ENCODE measurements around the gene CDKAL1. TPM values are rescaled to one million over a fixed set of nuclear protein-coding genes. Genes with fewer than 3 reads are reported as not detected.

Gene CDKAL1
- total RNA-seq, 4 donors from 2014 or later: 10.1 to 22.0 (median 12.5) TPM

GRCh38 chr6:21201187-21201586, 666.9 kb downstream of the CDKAL1 start:
- no peak for DNase-seq (ENCODE audit: low spot score in 2 of 2)
- Histone ChIP-seq H3K4me1 (no peaks in the 10 kb centered on the region), H3K4me3 (no peak overlapping the region), H3K27ac (no peak overlapping the region), H3K9me3 (no peaks in the 10 kb centered on the region), H3K36me3 (no peaks in the 10 kb centered on the region), H3K27me3 (no peaks in the 10 kb centered on the region)
- WGBS: 65% methylated on average over 4 of the region's 4 CpGs
- TF ChIP-seq POLR2A (IDR thresholded peaks at IDR 0.05): no peak

- no peaks in the 10 kb centered on the region for H3K27me3 ChIP-seq
- H3K36me3 ChIP-seq: no peaks in the 10 kb centered on the region
- TF ChIP-seq POLR2A (IDR thresholded peaks at IDR 0.05) (no peak), POLR2AphosphoS5 (IDR thresholded peaks at IDR 0.05) (no peak), EP300 (IDR thresholded peaks at IDR 0.05) (no peak), CTCF (IDR thresholded peaks at IDR 0.05) (no peak)
- no peak for DNase-seq (ENCODE audit: low spot score in 2 of 2)
- WGBS: 89% methylated on average over 10 of the region's 10 CpGs
- no peak overlapping the region for H3K4me3 ChIP-seq
- no peak overlapping the region for H3K27ac ChIP-seq
- H3K9me3 ChIP-seq: no peaks in the 10 kb centered on the region
- no peaks in the 10 kb centered on the region for H3K4me1 ChIP-seq
Measured at GRCh38 chr6:21201637-21202350, 667.5 kb downstream of the CDKAL1 start.

GRCh38 chr6:21202521-21202920, 668.3 kb downstream of the CDKAL1 start:
- H3K27ac ChIP-seq: no peak overlapping the region
- DNase-seq (ENCODE audit: low spot score in 2 of 2): no peak
- H3K36me3 ChIP-seq: no peaks in the 10 kb centered on the region
- no peak for TF ChIP-seq CTCF (IDR thresholded peaks at IDR 0.05)
- TF ChIP-seq POLR2A (IDR thresholded peaks at IDR 0.05): no peak
- TF ChIP-seq EP300 (IDR thresholded peaks at IDR 0.05): no peak
- TF ChIP-seq POLR2AphosphoS5 (IDR thresholded peaks at IDR 0.05): no peak
- no peaks in the 10 kb centered on the region for H3K4me1 ChIP-seq
- no peaks in the 10 kb centered on the region for H3K27me3 ChIP-seq
- no peak overlapping the region for H3K4me3 ChIP-seq
- H3K9me3 ChIP-seq: no peaks in the 10 kb centered on the region
- WGBS: 74% methylated on average over 3 of the region's 3 CpGs

- TF ChIP-seq CTCF (IDR thresholded peaks at IDR 0.05) (no peak), EP300 (IDR thresholded peaks at IDR 0.05) (no peak), POLR2A (IDR thresholded peaks at IDR 0.05) (no peak), POLR2AphosphoS5 (IDR thresholded peaks at IDR 0.05) (no peak)
- Histone ChIP-seq H3K27ac (no peak overlapping the region), H3K27me3 (no peaks in the 10 kb centered on the region), H3K36me3 (no peaks in the 10 kb centered on the region), H3K4me3 (no peak overlapping the region), H3K9me3 (no peaks in the 10 kb centered on the region), H3K4me1 (no peaks in the 10 kb centered on the region)
- DNase-seq (ENCODE audit: low spot score in 2 of 2): no peak
- 100% methylated on average over 3 of the region's 3 CpGs for WGBS
Measured at GRCh38 chr6:21204951-21205350, 670.7 kb downstream of the CDKAL1 start.

GRCh38 chr6:21208081-21208795, 674.0 kb downstream of the CDKAL1 start:
- TF ChIP-seq EP300 (IDR thresholded peaks at IDR 0.05) (no peak), POLR2A (IDR thresholded peaks at IDR 0.05) (no peak), CTCF (IDR thresholded peaks at IDR 0.05) (no peak), POLR2AphosphoS5 (IDR thresholded peaks at IDR 0.05) (no peak)
- Histone ChIP-seq H3K4me1 (no peaks in the 10 kb centered on the region), H3K27ac (no peak overlapping the region), H3K27me3 (no peaks in the 10 kb centered on the region), H3K36me3 (peaks cover 13% of the 10 kb centered on the region), H3K4me3 (no peak overlapping the region), H3K9me3 (no peaks in the 10 kb centered on the region)
- 91% methylated on average over 9 of the region's 9 CpGs for WGBS
- no peak for DNase-seq (ENCODE audit: low spot score in 2 of 2)
